ENCODE results near the gene GSG1L. TPM values are rescaled to one million over a fixed set of nuclear protein-coding genes. Genes with fewer than 3 reads are reported as not detected.
A peak's percentile ranks its signal among the peaks of the same experiment; 100 is the strongest.

Gene GSG1L
- total RNA-seq, 2 experiments from 2014 or later: not detected

GRCh38 chr16:28078261-28078660 is 14.7 kb upstream of the GSG1L start:
- H3K27ac Mint-ChIP-seq: no peak overlapping the region
- ATAC-seq (no peak), DNase-seq (no peak)
- H3K9me3 Mint-ChIP-seq (ENCODE audit: low read depth): no peaks in the 10 kb centered on the region
- no peaks in the 10 kb centered on the region for H3K4me1 Mint-ChIP-seq
- ChIA-PET POLR2A (no interaction called here), CTCF (no interaction called here)
- no peaks in the 10 kb centered on the region for H3K36me3 Mint-ChIP-seq (ENCODE audit: low read depth)
- no peak overlapping the region for H3K4me3 Mint-ChIP-seq
- intact Hi-C loops (cut with DNase I, micrococcal nuclease): no loop called here
- H3K27me3 Mint-ChIP-seq: no peaks in the 10 kb centered on the region

GRCh38 chr16:28073836-28074235 is 10.3 kb upstream of the GSG1L start:
- ChIA-PET POLR2A (no interaction called here), CTCF (interaction anchor here (0.6 to 0.7 kb wide), 2 partner anchors 21 to 1024 kb away, joined by 3 to 5 read pairs; no protein-coding TSS in a partner anchor)
- H3K9me3 Mint-ChIP-seq (ENCODE audit: low read depth): no peaks in the 10 kb centered on the region
- no peaks in the 10 kb centered on the region for H3K4me1 Mint-ChIP-seq
- no peak overlapping the region for H3K4me3 Mint-ChIP-seq
- intact Hi-C loops (cut with DNase I, micrococcal nuclease): loop anchor here in 1 of 2 experiments (5.0 kb wide), 1 partner anchor 143 kb away; no protein-coding TSS in a partner anchor
- DNase-seq (no peak), ATAC-seq (no peak)
- peaks cover 4% of the 10 kb centered on the region for H3K27me3 Mint-ChIP-seq
- no peak overlapping the region for H3K27ac Mint-ChIP-seq
- H3K36me3 Mint-ChIP-seq (ENCODE audit: low read depth): no peaks in the 10 kb centered on the region

- DNase-seq (no peak), ATAC-seq (no peak)
- Mint-ChIP-seq H3K36me3 (ENCODE audit: low read depth) (no peaks in the 10 kb centered on the region), H3K27ac (no peak overlapping the region), H3K27me3 (peaks cover 4% of the 10 kb centered on the region), H3K4me1 (no peaks in the 10 kb centered on the region), H3K4me3 (no peak overlapping the region), H3K9me3 (ENCODE audit: low read depth) (no peaks in the 10 kb centered on the region)
- ChIA-PET CTCF (interaction anchor here (0.6 to 3.0 kb wide), 4 partner anchors 18 to 171 kb away, joined by 3 to 35 read pairs (median 4); no protein-coding TSS in a partner anchor), POLR2A (no interaction called here)
- intact Hi-C loops (cut with DNase I, micrococcal nuclease): loop anchor here in 1 of 2 experiments (5.0 kb wide), 1 partner anchor 145 kb away; no protein-coding TSS in a partner anchor
These were observed 8.6 kb upstream of the GSG1L start for GRCh38 chr16:28072087-28072486.

GRCh38 chr16:28069971-28070794 is 6.7 kb upstream of the GSG1L start:
- ATAC-seq: no peak
- DNase-seq: no peak
- Mint-ChIP-seq H3K27ac (no peak overlapping the region), H3K27me3 (peaks cover 7% of the 10 kb centered on the region), H3K4me1 (no peaks in the 10 kb centered on the region), H3K9me3 (ENCODE audit: low read depth) (no peaks in the 10 kb centered on the region), H3K36me3 (ENCODE audit: low read depth) (no peaks in the 10 kb centered on the region), H3K4me3 (no peak overlapping the region)
- ChIA-PET POLR2A (no interaction called here), CTCF (interaction anchor here (0.5 to 3.0 kb wide), 16 partner anchors 8 to 468 kb away, joined by 3 to 35 read pairs (median 4); no protein-coding TSS in a partner anchor)
- intact Hi-C loops (cut with DNase I, micrococcal nuclease): loop anchor here (1.0 to 5.0 kb wide), 4 partner anchors 98 to 431 kb away; no protein-coding TSS in a partner anchor

- intact Hi-C loops (cut with DNase I, micrococcal nuclease): no loop called here
- Mint-ChIP-seq H3K27me3 (peaks cover 15% of the 10 kb centered on the region), H3K4me1 (no peaks in the 10 kb centered on the region), H3K9me3 (ENCODE audit: low read depth) (no peaks in the 10 kb centered on the region), H3K27ac (no peak overlapping the region), H3K4me3 (no peak overlapping the region), H3K36me3 (ENCODE audit: low read depth) (no peaks in the 10 kb centered on the region)
- ChIA-PET POLR2A (no interaction called here), CTCF (interaction anchor here (0.7 to 0.9 kb wide), 2 partner anchors 94 to 96 kb away, joined by 3 to 5 read pairs; no protein-coding TSS in a partner anchor)
- DNase-seq: no peak
- ATAC-seq: no peak
These were observed 5.5 kb upstream of the GSG1L start for GRCh38 chr16:28068976-28069375.

DNA sequence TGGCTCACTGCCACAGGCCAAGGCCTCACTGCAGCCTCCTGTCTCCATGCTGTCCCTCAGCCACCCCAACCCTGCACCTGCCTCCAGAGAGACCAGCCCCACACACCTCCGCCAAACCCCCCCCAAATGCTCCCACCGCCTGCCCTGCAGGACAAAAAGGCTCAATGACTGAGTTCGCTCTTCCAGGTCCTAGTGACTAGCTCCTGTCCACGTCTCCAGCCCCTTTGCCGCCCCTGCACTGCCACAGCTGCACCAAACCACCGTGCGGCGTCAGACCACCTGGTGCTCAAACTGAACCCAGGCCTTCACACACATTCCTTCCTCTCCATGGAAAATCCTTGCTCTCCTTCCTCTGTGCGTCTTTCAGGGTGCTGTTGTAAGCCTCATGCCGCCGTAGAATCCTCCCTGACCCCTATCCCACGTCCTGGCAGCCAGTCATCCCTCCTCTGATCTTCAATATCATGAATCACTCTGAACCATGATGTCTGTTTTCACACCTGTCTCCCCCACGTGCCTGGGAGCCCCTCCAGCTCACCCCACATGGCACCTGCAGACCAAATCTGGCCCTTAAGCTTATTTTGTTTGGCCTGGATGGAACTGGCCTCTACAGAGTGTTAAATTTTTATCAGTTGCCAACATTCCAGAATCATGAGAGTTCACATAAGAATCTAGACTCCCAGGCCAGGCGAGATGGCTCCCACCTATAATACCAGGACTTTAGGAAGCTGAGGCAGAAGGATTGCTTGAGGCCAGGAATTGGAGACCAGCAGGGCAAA is 4.3 kb upstream of the GSG1L start:
- no peak for ATAC-seq
- DNase-seq: no peak
- intact Hi-C loops (cut with DNase I, micrococcal nuclease): no loop called here
- no peaks in the 10 kb centered on the region for H3K4me1 Mint-ChIP-seq
- ChIA-PET POLR2A (no interaction called here), CTCF (interaction anchor here (0.8 kb wide), 1 partner anchor 1779 kb away, joined by 4 read pairs; no protein-coding TSS in a partner anchor)
- no peaks in the 10 kb centered on the region for H3K9me3 Mint-ChIP-seq (ENCODE audit: low read depth)
- no peak overlapping the region for H3K4me3 Mint-ChIP-seq
- H3K27me3 Mint-ChIP-seq: peaks cover 15% of the 10 kb centered on the region
- H3K36me3 Mint-ChIP-seq (ENCODE audit: low read depth): no peaks in the 10 kb centered on the region
- no peak overlapping the region for H3K27ac Mint-ChIP-seq

DNA sequence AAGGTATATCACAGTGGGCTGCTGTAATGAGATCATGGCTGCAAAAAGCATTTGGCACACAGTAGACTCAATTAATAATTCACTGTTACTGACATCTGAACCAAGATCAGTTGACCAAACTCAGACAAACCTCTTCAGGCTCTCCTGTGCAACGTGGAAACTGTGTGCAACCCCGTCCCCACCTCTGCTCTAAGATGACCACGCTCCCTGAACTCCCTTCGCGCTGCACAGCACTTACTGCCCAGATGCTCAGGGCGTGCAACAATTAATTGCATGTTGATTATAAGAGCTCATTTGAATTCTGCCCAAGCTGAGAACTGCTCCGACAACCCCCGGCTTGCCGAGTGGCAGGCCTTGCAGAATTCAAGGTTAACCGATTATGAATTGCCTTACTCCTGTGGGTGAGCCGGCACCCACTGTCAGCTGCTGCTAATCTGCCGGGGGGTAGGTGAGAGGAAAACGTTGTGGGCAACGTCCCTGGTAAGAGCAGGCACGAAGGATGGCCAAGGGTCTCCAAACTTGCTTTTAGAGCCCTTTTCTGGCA is 1.3 kb upstream of the GSG1L start:
- DNase-seq (no peak), ATAC-seq (no peak)
- Mint-ChIP-seq H3K4me1 (no peaks in the 10 kb centered on the region), H3K27ac (no peak overlapping the region), H3K4me3 (no peak overlapping the region), H3K27me3 (peaks cover 32% of the 10 kb centered on the region), H3K36me3 (ENCODE audit: low read depth) (no peaks in the 10 kb centered on the region), H3K9me3 (ENCODE audit: low read depth) (no peaks in the 10 kb centered on the region)
- ChIA-PET POLR2A (no interaction called here), CTCF (interaction anchor here (0.7 to 1.0 kb wide), 2 partner anchors 27 to 93 kb away, joined by 3 to 4 read pairs; no protein-coding TSS in a partner anchor)
- intact Hi-C loops (cut with DNase I, micrococcal nuclease): no loop called here

GRCh38 chr16:28064150-28064549 is 636 bp upstream of the GSG1L start:
- CTCF ChIA-PET: interaction anchor here (0.7 to 2.2 kb wide), 3 partner anchors 20 to 154 kb away, joined by 3 to 6 read pairs (median 3); no protein-coding TSS in a partner anchor
- H3K9me3 Mint-ChIP-seq (ENCODE audit: low read depth): no peaks in the 10 kb centered on the region

GRCh38 chr16:28062847-28063521 is 530 bp downstream of the GSG1L start:
- DNase-seq: peak; percentile 22
- peaks cover 46% of the 10 kb centered on the region for H3K27me3 Mint-ChIP-seq
- POLR2A ChIA-PET: no interaction called here

More at GRCh38 chr16:28064150-28064549, 636 bp upstream of the GSG1L start:
- Mint-ChIP-seq H3K4me1 (no peaks in the 10 kb centered on the region), H3K4me3 (no peak overlapping the region), H3K27ac (no peak overlapping the region), H3K36me3 (ENCODE audit: low read depth) (no peaks in the 10 kb centered on the region), H3K27me3 (peaks cover 38% of the 10 kb centered on the region)
- ATAC-seq (no peak), DNase-seq (no peak)
- POLR2A ChIA-PET: no interaction called here
- intact Hi-C loops (cut with DNase I, micrococcal nuclease): no loop called here

DNA sequence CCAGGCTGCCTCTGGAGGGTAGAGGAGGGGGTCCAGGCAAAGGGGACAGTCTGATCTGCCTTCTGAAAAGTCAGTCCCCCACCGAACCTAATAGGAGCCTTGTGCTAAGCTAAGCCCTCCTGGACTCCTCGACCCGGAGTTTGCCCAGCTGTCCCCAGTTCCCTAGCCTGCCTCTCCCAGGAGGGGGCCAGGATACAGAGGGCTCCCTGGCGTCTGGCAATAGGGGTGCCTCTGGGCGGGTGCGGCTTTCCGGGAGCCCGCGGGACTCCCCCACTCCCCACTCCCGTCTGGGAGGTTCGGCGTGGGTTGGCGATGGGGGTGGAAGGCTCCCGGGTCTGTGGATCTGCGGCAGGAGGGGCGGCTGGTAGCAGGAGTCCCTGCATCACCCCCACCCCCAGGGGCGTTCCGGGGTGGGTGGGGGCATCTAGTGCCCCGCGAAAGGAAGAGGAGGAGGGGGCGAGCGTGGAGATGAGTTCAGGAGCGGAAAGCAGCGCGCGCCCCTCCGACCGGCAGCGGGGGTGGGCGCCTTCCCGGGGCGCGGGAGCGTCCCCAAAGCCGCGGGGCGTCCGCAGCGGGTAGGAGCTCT is 1.2 kb downstream of the GSG1L start:
- Mint-ChIP-seq H3K4me3 (no peak overlapping the region), H3K27me3 (peaks cover 46% of the 10 kb centered on the region), H3K9me3 (ENCODE audit: low read depth) (no peaks in the 10 kb centered on the region), H3K4me1 (peaks cover 5% of the 10 kb centered on the region), H3K36me3 (ENCODE audit: low read depth) (no peaks in the 10 kb centered on the region), H3K27ac (no peak overlapping the region)
- DNase-seq: no peak
- POLR2A ChIA-PET: interaction anchor here (0.6 kb wide), 1 partner anchor 13 kb away, joined by 3 read pairs; no protein-coding TSS in a partner anchor
- CTCF ChIA-PET: interaction anchor here (1.7 to 2.2 kb wide), 2 partner anchors 8 to 156 kb away, joined by 6 to 8 read pairs; no protein-coding TSS in a partner anchor
- intact Hi-C loops (cut with DNase I, micrococcal nuclease): no loop called here
- ATAC-seq: no peak

More at GRCh38 chr16:28062847-28063521, 530 bp downstream of the GSG1L start:
- CTCF ChIA-PET: interaction anchor here (0.6 to 2.2 kb wide), 3 partner anchors 8 to 155 kb away, joined by 3 to 8 read pairs (median 6); no protein-coding TSS in a partner anchor
- H3K4me1 Mint-ChIP-seq: peaks cover 5% of the 10 kb centered on the region
- H3K36me3 Mint-ChIP-seq (ENCODE audit: low read depth): no peaks in the 10 kb centered on the region
- H3K4me3 Mint-ChIP-seq: no peak overlapping the region
- peak; percentile 9 for ATAC-seq
- H3K9me3 Mint-ChIP-seq (ENCODE audit: low read depth): no peaks in the 10 kb centered on the region
- no peak overlapping the region for H3K27ac Mint-ChIP-seq
- intact Hi-C loops (cut with DNase I, micrococcal nuclease): no loop called here

All from activated CD4-positive, alpha-beta T cell treated with anti-CD3 and anti-CD28 coated beads for 36 hours (primary cell).